NCI-H82 (cell line): Measurements from ENCODE around the gene SSH3.
A peak's percentile ranks its signal among the peaks of the same experiment; 100 is the strongest.

ENCODE experiments used
- DNase-seq: peaks from one replicate; lab custom pipeline; 2025; lab: John Stamatoyannopoulos, UW

The SSH3 gene

DNA sequence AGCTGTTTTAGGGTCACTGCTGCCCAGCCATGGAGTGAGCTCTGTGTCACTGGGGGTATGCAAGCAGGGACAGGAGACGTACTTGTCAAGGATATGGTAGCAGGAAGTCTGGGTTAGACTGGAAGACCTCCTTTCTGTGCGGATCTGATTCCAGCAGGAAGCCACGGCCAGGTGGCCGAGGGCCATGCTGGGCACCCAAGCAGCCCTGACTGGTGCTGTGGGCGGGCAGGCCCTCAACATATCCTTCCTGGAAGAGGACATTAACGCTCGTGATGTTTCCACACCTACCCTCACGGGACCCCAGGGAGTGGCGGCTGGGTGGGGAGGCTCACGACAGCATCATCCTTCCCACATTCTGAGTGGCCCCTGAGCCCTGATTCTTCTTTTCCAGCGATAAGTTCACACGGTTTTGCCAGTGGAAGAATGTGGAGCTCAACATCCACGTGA is 23.0 kb upstream of the SSH3 start:
- DNase-seq: no peak

DNA sequence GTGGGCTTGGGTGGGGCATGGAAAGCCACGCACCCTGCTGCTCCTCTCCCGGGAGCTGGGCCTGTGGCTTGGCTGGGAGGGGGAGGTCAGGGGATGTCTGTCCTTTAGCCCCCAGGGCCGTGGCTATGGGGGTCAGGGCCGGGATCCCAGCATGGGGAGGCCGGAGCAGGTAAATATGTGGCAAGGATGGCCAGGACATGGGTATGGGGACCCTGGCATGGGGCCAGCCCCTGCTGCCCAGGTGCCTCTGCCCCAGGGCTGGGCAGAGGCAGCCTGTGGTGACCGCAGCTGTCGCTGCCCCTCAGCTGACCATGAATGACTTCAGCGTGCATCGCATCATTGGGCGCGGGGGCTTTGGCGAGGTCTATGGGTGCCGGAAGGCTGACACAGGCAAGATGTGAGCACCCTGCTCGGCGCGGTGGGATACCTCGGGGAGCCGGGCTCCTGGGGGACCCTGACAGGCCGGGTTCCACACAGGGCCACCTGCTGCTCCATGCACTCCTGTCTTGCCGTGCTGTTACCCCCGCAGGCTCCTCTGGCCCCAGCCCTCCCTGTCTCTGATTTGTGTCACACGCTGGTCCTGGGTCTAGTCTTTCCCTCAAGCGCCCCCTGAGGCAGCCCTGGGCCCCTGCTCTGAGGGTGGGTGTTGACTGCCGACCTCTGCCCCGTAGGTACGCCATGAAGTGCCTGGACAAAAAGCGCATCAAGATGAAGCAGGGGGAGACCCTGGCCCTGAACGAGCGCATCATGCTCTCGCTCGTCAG is 22.4 kb upstream of the SSH3 start:
- no peak for DNase-seq

GRCh38 chr11:67281552-67282150 is 21.7 kb upstream of the SSH3 start:
- DNase-seq: no peak

DNA sequence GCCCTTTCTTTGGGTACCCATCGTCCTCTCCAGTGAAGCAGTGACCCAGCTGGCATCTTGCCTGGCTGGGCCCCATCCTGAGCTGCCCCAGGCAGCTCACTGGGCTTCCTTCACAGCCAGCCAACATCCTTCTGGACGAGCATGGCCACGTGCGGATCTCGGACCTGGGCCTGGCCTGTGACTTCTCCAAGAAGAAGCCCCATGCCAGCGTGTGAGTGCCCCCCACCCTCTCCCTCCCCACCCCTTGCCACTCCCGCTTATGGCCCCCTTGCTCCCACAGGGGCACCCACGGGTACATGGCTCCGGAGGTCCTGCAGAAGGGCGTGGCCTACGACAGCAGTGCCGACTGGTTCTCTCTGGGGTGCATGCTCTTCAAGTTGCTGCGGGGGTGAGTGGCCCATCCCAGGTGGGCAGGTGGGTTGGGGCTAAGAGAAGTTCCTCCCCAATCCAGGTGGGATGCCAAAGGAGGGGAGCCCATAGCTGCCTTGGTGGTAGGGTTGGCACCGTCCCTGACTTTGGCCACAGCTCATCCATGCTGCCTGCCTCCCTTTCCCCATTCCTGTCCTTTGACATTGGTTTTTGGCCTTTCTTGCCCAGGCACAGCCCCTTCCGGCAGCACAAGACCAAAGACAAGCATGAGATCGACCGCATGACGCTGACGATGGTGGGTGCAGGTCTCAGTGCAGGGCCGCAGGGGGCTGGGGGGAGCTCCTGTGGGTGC is 21.0 kb upstream of the SSH3 start:
- no peak for DNase-seq

DNA sequence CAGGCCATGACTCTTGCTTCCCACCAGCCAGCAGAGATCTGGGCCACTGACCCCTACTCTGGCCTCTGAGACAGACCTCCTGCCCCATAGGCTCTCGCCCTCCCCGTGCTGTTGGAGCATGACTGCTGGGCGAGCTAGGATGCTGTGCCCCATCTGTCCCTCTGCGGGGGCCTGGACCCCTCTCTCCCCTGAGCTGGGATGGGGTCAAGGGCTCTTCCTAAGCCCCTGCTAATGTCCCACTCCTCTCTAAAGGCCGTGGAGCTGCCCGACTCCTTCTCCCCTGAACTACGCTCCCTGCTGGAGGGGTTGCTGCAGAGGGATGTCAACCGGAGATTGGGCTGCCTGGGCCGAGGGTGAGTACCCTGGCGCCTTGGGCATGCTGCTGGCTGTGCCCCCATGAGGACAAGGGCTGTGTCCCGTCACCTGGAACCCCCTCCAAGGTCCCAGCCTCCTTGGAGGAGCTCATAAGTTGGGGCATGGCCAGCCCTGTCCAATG is 20.4 kb upstream of the SSH3 start:
- no peak for DNase-seq

DNA sequence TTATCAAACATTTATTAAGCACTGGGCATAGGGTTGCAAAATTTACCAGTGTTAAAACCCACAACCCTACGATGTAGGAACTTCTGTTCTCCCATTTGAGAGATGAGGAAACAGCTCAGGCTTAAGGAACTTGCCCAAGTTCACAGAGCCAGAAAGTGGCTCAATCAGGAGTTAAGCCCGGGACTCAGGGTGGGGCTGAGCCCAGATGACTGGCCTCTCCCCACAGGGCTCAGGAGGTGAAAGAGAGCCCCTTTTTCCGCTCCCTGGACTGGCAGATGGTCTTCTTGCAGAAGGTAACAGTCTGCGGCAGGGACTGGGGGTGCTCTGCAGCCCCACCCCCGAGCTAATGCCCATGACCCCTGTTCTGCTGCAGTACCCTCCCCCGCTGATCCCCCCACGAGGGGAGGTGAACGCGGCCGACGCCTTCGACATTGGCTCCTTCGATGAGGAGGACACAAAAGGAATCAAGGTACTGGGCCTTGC is 19.8 kb upstream of the SSH3 start:
- no peak for DNase-seq

DNA sequence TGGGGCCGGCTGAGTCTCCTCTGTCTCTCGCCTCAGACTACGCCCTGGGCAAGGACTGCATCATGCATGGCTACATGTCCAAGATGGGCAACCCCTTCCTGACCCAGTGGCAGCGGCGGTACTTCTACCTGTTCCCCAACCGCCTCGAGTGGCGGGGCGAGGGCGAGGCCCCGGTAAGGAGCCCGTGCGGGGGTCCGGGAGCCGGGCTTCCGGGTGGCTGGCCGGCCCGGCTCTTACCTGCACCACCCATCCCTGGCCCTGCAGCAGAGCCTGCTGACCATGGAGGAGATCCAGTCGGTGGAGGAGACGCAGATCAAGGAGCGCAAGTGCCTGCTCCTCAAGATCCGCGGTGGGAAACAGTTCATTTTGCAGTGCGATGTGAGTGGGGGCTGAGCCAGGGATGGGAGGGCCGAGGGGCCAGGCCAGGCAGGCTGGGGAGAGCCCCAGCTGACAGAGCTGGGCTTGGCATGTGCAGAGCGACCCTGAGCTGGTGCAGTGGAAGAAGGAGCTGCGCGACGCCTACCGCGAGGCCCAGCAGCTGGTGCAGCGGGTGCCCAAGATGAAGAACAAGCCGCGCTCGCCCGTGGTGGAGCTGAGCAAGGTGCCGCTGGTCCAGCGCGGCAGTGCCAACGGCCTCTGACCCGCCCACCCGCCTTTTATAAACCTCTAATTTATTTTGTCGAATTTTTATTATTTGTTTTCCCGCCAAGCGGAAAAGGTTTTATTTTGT is 18.4 kb upstream of the SSH3 start:
- DNase-seq: no peak

DNA sequence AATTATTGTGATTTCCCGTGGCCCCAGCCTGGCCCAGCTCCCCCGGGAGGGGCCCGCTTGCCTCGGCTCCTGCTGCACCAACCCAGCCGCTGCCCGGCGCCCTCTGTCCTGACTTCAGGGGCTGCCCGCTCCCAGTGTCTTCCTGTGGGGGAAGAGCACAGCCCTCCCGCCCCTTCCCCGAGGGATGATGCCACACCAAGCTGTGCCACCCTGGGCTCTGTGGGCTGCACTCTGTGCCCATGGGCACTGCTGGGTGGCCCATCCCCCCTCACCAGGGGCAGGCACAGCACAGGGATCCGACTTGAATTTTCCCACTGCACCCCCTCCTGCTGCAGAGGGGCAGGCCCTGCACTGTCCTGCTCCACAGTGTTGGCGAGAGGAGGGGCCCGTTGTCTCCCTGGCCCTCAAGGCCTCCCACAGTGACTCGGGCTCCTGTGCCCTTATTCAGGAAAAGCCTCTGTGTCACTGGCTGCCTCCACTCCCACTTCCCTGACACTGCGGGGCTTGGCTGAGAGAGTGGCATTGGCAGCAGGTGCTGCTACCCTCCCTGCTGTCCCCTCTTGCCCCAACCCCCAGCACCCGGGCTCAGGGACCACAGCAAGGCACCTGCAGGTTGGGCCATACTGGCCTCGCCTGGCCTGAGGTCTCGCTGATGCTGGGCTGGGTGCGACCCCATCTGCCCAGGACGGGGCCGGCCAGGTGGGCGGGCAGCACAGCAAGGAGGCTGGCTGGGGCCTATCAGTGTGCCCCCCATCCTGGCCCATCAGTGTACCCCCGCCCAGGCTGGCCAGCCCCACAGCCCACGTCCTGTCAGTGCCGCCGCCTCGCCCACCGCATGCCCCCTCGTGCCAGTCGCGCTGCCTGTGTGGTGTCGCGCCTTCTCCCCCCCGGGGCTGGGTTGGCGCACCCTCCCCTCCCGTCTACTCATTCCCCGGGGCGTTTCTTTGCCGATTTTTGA is 17.5 kb upstream of the SSH3 start:
- DNase-seq: no peak

DNA sequence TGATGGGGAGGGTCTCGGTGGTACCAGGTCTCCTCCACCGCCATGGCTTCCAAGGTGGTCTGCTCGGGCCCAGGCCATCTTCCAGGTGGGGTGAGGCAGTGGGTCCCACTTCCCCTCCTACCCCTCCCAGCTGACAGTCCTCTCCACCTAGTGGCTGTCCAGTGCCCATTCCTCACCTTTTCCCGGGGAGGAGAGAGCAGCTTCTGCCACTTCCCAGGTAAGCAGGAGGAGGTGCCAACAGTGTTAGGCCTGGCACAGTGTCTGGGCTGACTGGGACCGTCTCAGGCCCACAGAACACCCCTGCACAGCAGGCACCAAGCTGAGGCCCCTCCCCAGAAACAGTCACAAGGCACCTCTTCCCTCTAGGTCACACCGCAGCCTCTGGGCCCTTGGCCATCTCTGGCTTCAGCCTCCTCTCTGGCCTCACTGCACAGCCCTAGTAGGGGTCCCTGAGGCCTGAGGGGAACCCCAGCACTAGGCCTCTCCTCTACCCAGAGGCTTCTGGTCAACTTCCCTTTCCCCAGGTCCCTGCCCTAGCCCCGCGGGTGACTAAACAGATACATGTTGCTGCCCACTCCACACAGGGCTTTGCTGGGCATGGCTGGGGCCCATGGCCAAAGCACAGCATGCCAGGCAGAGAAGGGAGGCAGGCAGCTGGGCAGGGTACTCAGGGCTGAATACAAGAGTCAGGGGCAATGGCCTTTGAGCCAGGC is 16.6 kb upstream of the SSH3 start:
- DNase-seq: no peak

- DNase-seq: no peak
Observed at GRCh38 chr11:67287355-67288197, 15.8 kb upstream of the SSH3 start.

GRCh38 chr11:67288198-67288451 is 15.2 kb upstream of the SSH3 start:
- no peak for DNase-seq

- DNase-seq: peak; percentile 86
Observed at GRCh38 chr11:67288452-67289225, 14.7 kb upstream of the SSH3 start.

DNA sequence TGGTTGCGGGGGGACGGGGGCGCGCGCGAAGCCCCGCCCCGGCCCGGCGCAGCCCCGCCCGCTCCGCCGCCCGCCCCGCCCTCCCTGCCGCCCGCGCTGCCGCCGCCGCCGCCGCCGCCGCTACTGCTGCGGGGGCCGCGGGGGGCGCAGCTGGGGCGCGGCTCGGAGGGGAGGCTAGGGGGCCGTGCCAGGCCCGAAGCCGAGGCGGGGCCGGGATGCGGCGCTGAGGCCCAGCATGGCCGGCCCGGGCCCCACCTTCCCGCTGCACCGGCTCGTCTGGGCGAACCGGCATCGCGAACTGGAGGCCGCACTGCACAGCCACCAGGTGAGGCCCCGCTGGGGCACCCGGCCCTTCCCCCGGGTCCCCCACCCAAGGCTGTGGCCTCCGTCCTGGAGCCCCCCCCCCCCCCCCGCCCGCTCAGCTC is 14.1 kb upstream of the SSH3 start, which contains the start of gene ANKRD13D:
ANKRD13D (plus strand) TSS at position 78 of the 425 bp plus-strand sequence; CDS start at position 236, 158 bp downstream.
- DNase-seq: no peak

- DNase-seq: no peak
Observed at GRCh38 chr11:67289651-67290479, 13.5 kb upstream of the SSH3 start.

GRCh38 chr11:67290801-67291200 is 12.5 kb upstream of the SSH3 start:
- DNase-seq: peak; percentile 49

GRCh38 chr11:67291481-67292381 is 11.6 kb upstream of the SSH3 start:
- no peak for DNase-seq

GRCh38 chr11:67292671-67293070 is 10.7 kb upstream of the SSH3 start:
- DNase-seq: no peak
